Natural killer cell (primary cell): ENCODE measurements around the gene SLC18A3. TPM values are rescaled to one million over a fixed set of nuclear protein-coding genes. Genes with fewer than 3 reads are reported as not detected.

ENCODE experiments used
- ATAC-seq, 3 donors: fragments of 150-1000 bp in 2 of 3; fragments of 200-7000 bp in 1 of 3; cut with Tn5 transposase; 1 replicate in 1 of 3; 2 replicates in 2 of 3; pipeline ENCODE4 v1.10.0; 2021; ENCODE audit warnings: mild to moderate bottlenecking in 2 of 3, moderate library complexity in 2 of 3
- DNase-seq, 2 donors: peaks; one replicate each; pipeline versions ENCODE4 v3.0.0 to v3.0.0-alpha.2; 2013 to 2021; ENCODE audit warnings: mixed read lengths in 1 of 2
- H3K27ac ChIP-seq: one replicate; pipeline ENCODE4 v1.5.1; 2013; ENCODE audit warnings: mild to moderate bottlenecking, low read length
- H3K27me3 ChIP-seq: one replicate; pipeline ENCODE4 v1.6.1; 2013; ENCODE audit warnings: low read length; ENCODE audit not compliant: control insufficient read depth, insufficient read depth
- H3K36me3 ChIP-seq: one replicate; pipeline ENCODE4 v1.6.1; 2013; ENCODE audit warnings: low read length; ENCODE audit not compliant: control insufficient read depth, insufficient read depth
- H3K4me1 ChIP-seq: one replicate; pipeline ENCODE4 v1.6.1; 2013; ENCODE audit warnings: low read length; ENCODE audit not compliant: control insufficient read depth, insufficient read depth
- H3K4me3 ChIP-seq: one replicate; pipeline ENCODE4 v1.5.1; 2013; ENCODE audit warnings: low read length
- H3K9me3 ChIP-seq: one replicate; pipeline ENCODE4 v1.6.1; 2013; ENCODE audit warnings: low read length; ENCODE audit not compliant: control insufficient read depth, insufficient read depth
- H3K27ac Mint-ChIP-seq, 2 donors: one replicate each; pipeline ENCODE4 v1.8.0; 2022; ENCODE audit warnings: mild to moderate bottlenecking in 2 of 2, mixed read lengths in 2 of 2, moderate library complexity in 1 of 2
- H3K27me3 Mint-ChIP-seq, 2 donors: one replicate each; pipeline ENCODE4 v1.8.0; 2022; ENCODE audit warnings: low read depth in 2 of 2, mixed read lengths in 2 of 2
- H3K36me3 Mint-ChIP-seq: one replicate; pipeline ENCODE4 v1.8.0; 2022; ENCODE audit warnings: mixed read lengths
- H3K4me1 Mint-ChIP-seq, 2 donors: one replicate each; pipeline ENCODE4 v1.8.0; 2022; ENCODE audit warnings: mixed read lengths in 2 of 2
- H3K4me3 Mint-ChIP-seq: one replicate; pipeline ENCODE4 v1.8.0; 2022; ENCODE audit warnings: mild to moderate bottlenecking, moderate library complexity, mixed read lengths
- H3K9me3 Mint-ChIP-seq, 2 donors: one replicate each; pipeline ENCODE4 v1.8.0; 2022; ENCODE audit warnings: mixed read lengths in 2 of 2
- WGBS: methylation state at CpG from one replicate; pipeline ENCODE4 v1.1.7; 2013; ENCODE audit warnings: missing lambda C conversion rate; ENCODE audit not compliant: insufficient coverage; 5-methylcytosine and 5-hydroxymethylcytosine counted together
- intact Hi-C: fragments of 100-400 bp; cut with micrococcal nuclease; formaldehyde crosslinking; loops from one replicate; pipeline ENCODE4 v1.14.2; 2022
- total RNA-seq, 4 donors: library from RNA; stranded (reverse); fragments of 120-200 nt in 1 of 4; gene quantifications; one replicate each; pipeline versions ENCODE4 v1.2.3 to v1.2.4, GENCODE V29; 2013 to 2022
- TF ChIP-seq, protein P1 (sequence below): fragments of 200-600 bp; IDR thresholded peaks from one replicate; pipeline ENCODE4 v1.8.0; 2022; ENCODE audit warnings: antibody characterized with exemption

Gene SLC18A3
- total RNA-seq, 3 donors from 2014 or later (not counting 1 experiment from before 2014, with no cell fraction given), result not detected

DNA sequence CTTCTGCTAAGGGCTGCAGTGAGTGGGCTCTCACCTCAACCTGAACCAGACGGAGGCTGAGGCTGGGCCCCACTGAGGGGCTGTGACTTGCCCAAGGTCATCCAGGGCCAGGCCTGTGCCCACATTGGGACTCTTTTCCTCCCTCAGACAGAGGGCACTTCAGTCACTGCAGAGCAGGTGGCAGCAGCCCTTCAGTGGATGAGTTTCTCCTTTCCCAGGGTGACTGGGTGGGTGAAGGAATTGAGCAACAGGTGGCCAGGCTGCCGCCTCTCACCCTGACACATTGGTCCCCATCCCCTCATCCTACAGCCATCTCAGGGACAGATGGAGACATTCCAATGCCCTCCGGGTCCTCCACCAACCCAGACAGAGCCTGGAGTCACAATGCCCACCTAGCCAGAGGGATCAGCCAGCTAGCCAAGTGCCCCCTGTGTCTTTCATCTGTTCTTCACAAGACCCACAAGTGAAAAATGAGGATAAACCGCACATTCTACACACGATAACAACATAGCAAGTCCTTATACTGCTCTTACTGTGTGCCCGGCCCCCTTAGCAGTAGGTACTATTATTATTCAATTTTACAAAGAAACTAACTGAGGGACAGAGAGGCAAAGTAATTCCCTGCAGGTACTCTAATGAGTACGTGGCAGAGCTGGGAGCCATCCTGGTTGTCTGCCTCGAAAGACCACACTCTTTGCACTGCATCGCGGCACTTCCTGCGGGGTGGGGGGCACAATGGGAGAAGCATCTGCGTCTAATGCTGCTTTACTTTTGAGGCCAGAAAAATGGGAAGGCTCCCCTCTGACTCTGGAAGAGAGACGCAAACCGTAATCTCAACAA is 1.7 kb upstream of the SLC18A3 start:
- H3K9me3 Mint-ChIP-seq, result no peaks in the 10 kb centered on the region
- intact Hi-C loops, result no loop called here
- H3K36me3 Mint-ChIP-seq, result no peaks in the 10 kb centered on the region
- peaks cover 15 to 17% of the 10 kb centered on the region in 2 donors for H3K4me1 Mint-ChIP-seq
- peaks cover 43 to 72% of the 10 kb centered on the region in 2 donors for H3K27me3 Mint-ChIP-seq
- H3K27me3 ChIP-seq, result peaks cover 25% of the 10 kb centered on the region
- DNase-seq (no peak), ATAC-seq (no peak)
- H3K36me3 ChIP-seq, result no peaks in the 10 kb centered on the region
- H3K4me3 Mint-ChIP-seq, result no peak overlapping the region
- TF ChIP-seq, protein P1, sequence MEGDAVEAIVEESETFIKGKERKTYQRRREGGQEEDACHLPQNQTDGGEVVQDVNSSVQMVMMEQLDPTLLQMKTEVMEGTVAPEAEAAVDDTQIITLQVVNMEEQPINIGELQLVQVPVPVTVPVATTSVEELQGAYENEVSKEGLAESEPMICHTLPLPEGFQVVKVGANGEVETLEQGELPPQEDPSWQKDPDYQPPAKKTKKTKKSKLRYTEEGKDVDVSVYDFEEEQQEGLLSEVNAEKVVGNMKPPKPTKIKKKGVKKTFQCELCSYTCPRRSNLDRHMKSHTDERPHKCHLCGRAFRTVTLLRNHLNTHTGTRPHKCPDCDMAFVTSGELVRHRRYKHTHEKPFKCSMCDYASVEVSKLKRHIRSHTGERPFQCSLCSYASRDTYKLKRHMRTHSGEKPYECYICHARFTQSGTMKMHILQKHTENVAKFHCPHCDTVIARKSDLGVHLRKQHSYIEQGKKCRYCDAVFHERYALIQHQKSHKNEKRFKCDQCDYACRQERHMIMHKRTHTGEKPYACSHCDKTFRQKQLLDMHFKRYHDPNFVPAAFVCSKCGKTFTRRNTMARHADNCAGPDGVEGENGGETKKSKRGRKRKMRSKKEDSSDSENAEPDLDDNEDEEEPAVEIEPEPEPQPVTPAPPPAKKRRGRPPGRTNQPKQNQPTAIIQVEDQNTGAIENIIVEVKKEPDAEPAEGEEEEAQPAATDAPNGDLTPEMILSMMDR, result no peak
- H3K4me1 ChIP-seq, result peaks cover 5% of the 10 kb centered on the region
- H3K9me3 ChIP-seq, result no peaks in the 10 kb centered on the region
- no peak overlapping the region for H3K27ac ChIP-seq
- no peak overlapping the region for H3K27ac Mint-ChIP-seq
- 14% methylated on average over 14 of the region's 14 CpGs for WGBS
- no peak overlapping the region for H3K4me3 ChIP-seq

GRCh38 chr10:49609006-49609282 is 1.2 kb upstream of the SLC18A3 start:
- Histone ChIP-seq H3K9me3 (no peaks in the 10 kb centered on the region), H3K4me1 (peaks cover 5% of the 10 kb centered on the region), H3K27ac (no peak overlapping the region), H3K36me3 (no peaks in the 10 kb centered on the region), H3K27me3 (peaks cover 30% of the 10 kb centered on the region), H3K4me3 (no peak overlapping the region)
- H3K4me1 Mint-ChIP-seq, result peaks cover 15 to 23% of the 10 kb centered on the region in 2 donors
- 5% methylated on average over 19 of the region's 19 CpGs for WGBS
- H3K9me3 Mint-ChIP-seq, result no peaks in the 10 kb centered on the region
- ATAC-seq (no peak), DNase-seq (no peak)
- H3K27ac Mint-ChIP-seq, result no peak overlapping the region
- H3K36me3 Mint-ChIP-seq, result no peaks in the 10 kb centered on the region
- intact Hi-C loops, result no loop called here
- TF ChIP-seq, protein P1, result no peak
- no peak overlapping the region for H3K4me3 Mint-ChIP-seq
- H3K27me3 Mint-ChIP-seq, result peaks cover 48 to 72% of the 10 kb centered on the region in 2 donors

GRCh38 chr10:49609283-49610113 is 612 bp upstream of the SLC18A3 start:
- no peak for ATAC-seq
- no peaks in the 10 kb centered on the region for H3K36me3 ChIP-seq
- no peaks in the 10 kb centered on the region for H3K9me3 ChIP-seq
- Mint-ChIP-seq H3K27me3 (peaks cover 53 to 69% of the 10 kb centered on the region in 2 donors), H3K27ac (no peak overlapping the region), H3K36me3 (no peaks in the 10 kb centered on the region), H3K4me3 (no peak overlapping the region), H3K9me3 (no peaks in the 10 kb centered on the region), H3K4me1 (peaks cover 15 to 24% of the 10 kb centered on the region in 2 donors)
- peaks cover 7% of the 10 kb centered on the region for H3K4me1 ChIP-seq
- intact Hi-C loops, result no loop called here
- TF ChIP-seq, protein P1, result no peak
- no peak for DNase-seq
- H3K27me3 ChIP-seq, result peaks cover 33% of the 10 kb centered on the region
- 4% methylated on average over 62 of the region's 62 CpGs for WGBS
- no peak overlapping the region for H3K4me3 ChIP-seq
- H3K27ac ChIP-seq, result no peak overlapping the region
